Measurements from ENCODE around the gene TFDP3. TPM values are rescaled to one million over a fixed set of nuclear protein-coding genes. Genes with fewer than 3 reads are reported as not detected.

TFDP3 gene
- polyA plus RNA-seq, 3 donors = not detected

DNA sequence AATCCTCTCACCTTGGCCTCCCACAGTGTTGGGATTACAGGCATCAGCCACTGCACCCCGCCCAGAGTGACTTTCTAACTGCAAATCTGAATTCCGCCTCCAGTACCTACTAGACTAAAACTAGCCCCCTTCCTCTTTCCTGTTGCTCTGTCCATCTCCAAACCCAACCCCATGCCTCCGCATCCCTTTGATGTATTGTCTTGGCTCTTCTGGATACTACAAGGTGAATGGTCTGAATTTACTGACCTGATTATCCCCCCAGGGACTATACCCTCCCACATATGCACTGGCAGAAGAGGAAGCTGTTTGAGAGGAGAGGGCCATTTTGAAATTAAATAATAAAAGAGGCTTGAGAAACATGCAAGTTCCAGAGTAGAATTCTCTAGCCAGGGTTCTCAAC lies 17.7 kb upstream of the TFDP3 start:
- H3K9me3 Mint-ChIP-seq = peaks cover 0 to 7% (median 4%) of the 10 kb centered on the region in 7 donors
- intact Hi-C loops (cut with micrococcal nuclease) = no loop called here
- no peak overlapping the region for H3K4me3 ChIP-seq (replicated peaks in 1 of 3; ENCODE audit: low read depth in 2 of 3, low read length in 3 of 3)
- no peaks in the 10 kb centered on the region for H3K27me3 ChIP-seq (ENCODE audit: control insufficient read depth in 2 of 2, insufficient read depth in 2 of 2, low read length in 2 of 2)
- H3K4me3 Mint-ChIP-seq = no peak overlapping the region
- no peak for DNase-seq
- TF ChIP-seq, protein P1, sequence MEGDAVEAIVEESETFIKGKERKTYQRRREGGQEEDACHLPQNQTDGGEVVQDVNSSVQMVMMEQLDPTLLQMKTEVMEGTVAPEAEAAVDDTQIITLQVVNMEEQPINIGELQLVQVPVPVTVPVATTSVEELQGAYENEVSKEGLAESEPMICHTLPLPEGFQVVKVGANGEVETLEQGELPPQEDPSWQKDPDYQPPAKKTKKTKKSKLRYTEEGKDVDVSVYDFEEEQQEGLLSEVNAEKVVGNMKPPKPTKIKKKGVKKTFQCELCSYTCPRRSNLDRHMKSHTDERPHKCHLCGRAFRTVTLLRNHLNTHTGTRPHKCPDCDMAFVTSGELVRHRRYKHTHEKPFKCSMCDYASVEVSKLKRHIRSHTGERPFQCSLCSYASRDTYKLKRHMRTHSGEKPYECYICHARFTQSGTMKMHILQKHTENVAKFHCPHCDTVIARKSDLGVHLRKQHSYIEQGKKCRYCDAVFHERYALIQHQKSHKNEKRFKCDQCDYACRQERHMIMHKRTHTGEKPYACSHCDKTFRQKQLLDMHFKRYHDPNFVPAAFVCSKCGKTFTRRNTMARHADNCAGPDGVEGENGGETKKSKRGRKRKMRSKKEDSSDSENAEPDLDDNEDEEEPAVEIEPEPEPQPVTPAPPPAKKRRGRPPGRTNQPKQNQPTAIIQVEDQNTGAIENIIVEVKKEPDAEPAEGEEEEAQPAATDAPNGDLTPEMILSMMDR (IDR thresholded peaks at IDR 0.05) = no peak
- H4K20me1 ChIP-seq (ENCODE audit: insufficient read depth, low read length) = no peaks in the 10 kb centered on the region
- H3K4me1 Mint-ChIP-seq = no peaks in the 10 kb centered on the region
- peaks cover 0 to 10% (median 2%) of the 10 kb centered on the region in 3 donors for H3K27me3 Mint-ChIP-seq (ENCODE audit: low read depth in 3 of 3)
- 100% methylated on average over 1 of the region's 3 CpGs for WGBS (ENCODE audit: insufficient coverage)
- no peaks in the 10 kb centered on the region for H3K9me3 ChIP-seq (replicated peaks in 1 of 2; ENCODE audit: control insufficient read depth in 1 of 2, insufficient read depth in 1 of 2, low read length in 2 of 2)
- no peaks in the 10 kb centered on the region for H3K36me3 Mint-ChIP-seq
- H3K9ac ChIP-seq (ENCODE audit: insufficient read depth, low read length, poor library complexity, severe bottlenecking) = no peak overlapping the region
- no peak overlapping the region for H3K27ac ChIP-seq (ENCODE audit: low read depth in 1 of 2, low read length in 2 of 2)
- no peaks in the 10 kb centered on the region for H3K4me1 ChIP-seq (ENCODE audit: control insufficient read depth in 1 of 2, insufficient read depth in 2 of 2, low read length in 2 of 2)
- H3K4me2 ChIP-seq (replicated peaks; ENCODE audit: extremely low read depth, low read length, poor library complexity, severe bottlenecking) = no peak overlapping the region
- no peak overlapping the region for H2AFZ ChIP-seq (ENCODE audit: insufficient read depth, low read depth, low read length, poor library complexity, severe bottlenecking)
- no peak overlapping the region for H3K27ac Mint-ChIP-seq
- no peaks in the 10 kb centered on the region for H3K36me3 ChIP-seq (replicated peaks in 1 of 2; ENCODE audit: control insufficient read depth in 1 of 2, insufficient read depth in 2 of 2, low read length in 2 of 2)
- no peaks in the 10 kb centered on the region for H3K79me2 ChIP-seq (ENCODE audit: insufficient read depth, low read length)

DNA sequence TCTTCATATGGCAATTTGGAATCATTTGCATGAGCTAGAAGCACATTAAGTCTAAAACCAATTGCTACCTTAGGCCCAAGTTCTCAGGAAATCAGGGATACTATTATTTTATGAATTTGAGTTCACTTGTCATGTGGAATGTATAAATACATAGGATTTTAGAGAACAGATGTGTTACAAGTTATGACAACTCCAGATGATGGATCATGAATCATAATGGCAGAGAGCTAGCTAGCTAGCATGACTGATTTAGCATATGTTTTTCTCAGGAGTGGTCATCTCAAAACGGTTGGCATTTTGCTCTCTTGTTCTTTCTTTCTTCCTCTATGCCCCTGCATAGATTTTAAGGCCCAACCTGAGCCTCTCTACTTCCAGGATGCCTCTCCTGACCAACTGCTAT lies 14.2 kb upstream of the TFDP3 start:
- intact Hi-C loops (cut with micrococcal nuclease) = no loop called here
- H3K4me3 Mint-ChIP-seq = no peak overlapping the region
- Histone ChIP-seq H3K9me3 (replicated peaks in 1 of 2; ENCODE audit: control insufficient read depth in 1 of 2, insufficient read depth in 1 of 2, low read length in 2 of 2) (no peaks in the 10 kb centered on the region), H3K27ac (ENCODE audit: low read depth in 1 of 2, low read length in 2 of 2) (no peak overlapping the region), H3K4me3 (replicated peaks in 1 of 3; ENCODE audit: low read depth in 2 of 3, low read length in 3 of 3) (no peak overlapping the region), H3K4me1 (ENCODE audit: control insufficient read depth in 1 of 2, insufficient read depth in 2 of 2, low read length in 2 of 2) (no peaks in the 10 kb centered on the region), H3K79me2 (ENCODE audit: insufficient read depth, low read length) (no peaks in the 10 kb centered on the region), H3K9ac (ENCODE audit: insufficient read depth, low read length, poor library complexity, severe bottlenecking) (no peak overlapping the region), H3K27me3 (ENCODE audit: control insufficient read depth in 2 of 2, insufficient read depth in 2 of 2, low read length in 2 of 2) (peaks cover 0 to 4% of the 10 kb centered on the region in 2 donors), H2AFZ (ENCODE audit: insufficient read depth, low read depth, low read length, poor library complexity, severe bottlenecking) (no peak overlapping the region), H3K4me2 (replicated peaks; ENCODE audit: extremely low read depth, low read length, poor library complexity, severe bottlenecking) (no peak overlapping the region), H4K20me1 (ENCODE audit: insufficient read depth, low read length) (no peaks in the 10 kb centered on the region), H3K36me3 (replicated peaks in 1 of 2; ENCODE audit: control insufficient read depth in 1 of 2, insufficient read depth in 2 of 2, low read length in 2 of 2) (no peaks in the 10 kb centered on the region)
- H3K27ac Mint-ChIP-seq = no peak overlapping the region
- TF ChIP-seq, protein P1 (IDR thresholded peaks at IDR 0.05) = no peak
- H3K4me1 Mint-ChIP-seq = no peaks in the 10 kb centered on the region
- peaks cover 0 to 4% (median 3%) of the 10 kb centered on the region in 7 donors for H3K9me3 Mint-ChIP-seq
- peaks cover 2 to 6% (median 2%) of the 10 kb centered on the region in 3 donors for H3K27me3 Mint-ChIP-seq (ENCODE audit: low read depth in 3 of 3)
- H3K36me3 Mint-ChIP-seq = no peaks in the 10 kb centered on the region
- no CpG with 5 or more reads among the region's 1 CpG for WGBS (ENCODE audit: insufficient coverage)
- no peak for DNase-seq

All from CD14-positive monocyte (primary cell).